ENCODE measurements around the gene KRTAP16-1.
A peak's percentile ranks its signal among the peaks of the same experiment; 100 is the strongest.
"Not testable (repeated sequence)": the region's sequence is repeated elsewhere in the genome, so short reads cannot be mapped to it uniquely, and the experiment has no call there.

The KRTAP16-1 gene

GRCh38 chr17:41308251-41308917 is 725 bp downstream of the KRTAP16-1 start:
- DNase-seq (ENCODE audit: low read depth, low spot score): peak; percentile 98
- H3K4me3 ChIP-seq (ENCODE audit: low read length): no peak overlapping the region

GRCh38 chr17:41307647-41308046 is 1.5 kb downstream of the KRTAP16-1 start:
- DNase-seq (ENCODE audit: low read depth, low spot score): no peak
- H3K4me3 ChIP-seq (ENCODE audit: low read length): no peak overlapping the region

- DNase-seq (ENCODE audit: low read depth, low spot score): no peak
- H3K4me3 ChIP-seq (ENCODE audit: low read length): no peak overlapping the region
Observed at GRCh38 chr17:41304091-41304490, 5.0 kb downstream of the KRTAP16-1 start.

- no peak overlapping the region for H3K4me3 ChIP-seq (ENCODE audit: low read length)
- no peak for DNase-seq (ENCODE audit: low read depth, low spot score)
Observed at GRCh38 chr17:41302981-41303380, 6.1 kb downstream of the KRTAP16-1 start.

GRCh38 chr17:41301916-41302901 is 6.9 kb downstream of the KRTAP16-1 start, which contains the start of gene KRTAP29-1:
TSS of gene KRTAP29-1 (minus strand) at chr17:41302851. CDS start at chr17:41302851, 0 bp downstream.
- no peak for DNase-seq (ENCODE audit: low read depth, low spot score)
- no peak within 1 kb of the TSS for H3K4me3 ChIP-seq (ENCODE audit: low read length)

- no peak for DNase-seq (ENCODE audit: low read depth, low spot score)
- no peak overlapping the region for H3K4me3 ChIP-seq (ENCODE audit: low read length)
Observed at GRCh38 chr17:41301204-41301790, 7.8 kb downstream of the KRTAP16-1 start.

GRCh38 chr17:41298458-41299135 is 10.5 kb downstream of the KRTAP16-1 start:
- no peak for DNase-seq (ENCODE audit: low read depth, low spot score)
- no peak overlapping the region for H3K4me3 ChIP-seq (ENCODE audit: low read length)

- no peak for DNase-seq (ENCODE audit: low read depth, low spot score)
- no peak overlapping the region for H3K4me3 ChIP-seq (ENCODE audit: low read length)
Observed at GRCh38 chr17:41296846-41297245, 12.3 kb downstream of the KRTAP16-1 start.

- H3K4me3 ChIP-seq (ENCODE audit: low read length): no peak overlapping the region
- DNase-seq (ENCODE audit: low read depth, low spot score): no peak
Observed at GRCh38 chr17:41294016-41294415, 15.1 kb downstream of the KRTAP16-1 start.

- DNase-seq (ENCODE audit: low read depth, low spot score): no peak
- no peak overlapping the region for H3K4me3 ChIP-seq (ENCODE audit: low read length)
Observed at GRCh38 chr17:41287050-41287449, 22.1 kb downstream of the KRTAP16-1 start.

GRCh38 chr17:41284546-41284945 is 24.6 kb downstream of the KRTAP16-1 start:
- DNase-seq (ENCODE audit: low read depth, low spot score): no peak
- H3K4me3 ChIP-seq (ENCODE audit: low read length): no peak overlapping the region

GRCh38 chr17:41284043-41284442 is 25.1 kb downstream of the KRTAP16-1 start:
- no peak for DNase-seq (ENCODE audit: low read depth, low spot score)
- no peak overlapping the region for H3K4me3 ChIP-seq (ENCODE audit: low read length)

- no peak overlapping the region for H3K4me3 ChIP-seq (ENCODE audit: low read length)
- no peak for DNase-seq (ENCODE audit: low read depth, low spot score)
Observed at GRCh38 chr17:41278176-41278955, 30.7 kb downstream of the KRTAP16-1 start.

- not testable (repeated sequence) for H3K4me3 ChIP-seq (ENCODE audit: low read length); DNase-seq (ENCODE audit: low read depth, low spot score)
Observed at GRCh38 chr17:41275648-41276190, 33.4 kb downstream of the KRTAP16-1 start, which contains the start of gene KRTAP9-7. TSS of gene KRTAP9-7 (plus strand) at chr17:41275698. CDS start at chr17:41275698, 0 bp downstream.

- H3K4me3 ChIP-seq (ENCODE audit: low read length): no peak overlapping the region
- DNase-seq (ENCODE audit: low read depth, low spot score): no peak
Observed at GRCh38 chr17:41271858-41272257, 37.3 kb downstream of the KRTAP16-1 start.

GRCh38 chr17:41271323-41271722 is 37.8 kb downstream of the KRTAP16-1 start:
- not testable (repeated sequence) for H3K4me3 ChIP-seq (ENCODE audit: low read length); DNase-seq (ENCODE audit: low read depth, low spot score)

GRCh38 chr17:41267711-41268110 is 41.4 kb downstream of the KRTAP16-1 start:
- DNase-seq (ENCODE audit: low read depth, low spot score): no peak
- no peak overlapping the region for H3K4me3 ChIP-seq (ENCODE audit: low read length)

- no peak for DNase-seq (ENCODE audit: low read depth, low spot score)
- no peak within 1 kb of the TSS for H3K4me3 ChIP-seq (ENCODE audit: low read length)
Observed at GRCh38 chr17:41265078-41265477, 44.0 kb downstream of the KRTAP16-1 start, which contains the start of gene KRTAP9-6. TSS of gene KRTAP9-6 (plus strand) at chr17:41265378. CDS start at chr17:41265378, 0 bp downstream.

Measured in Jurkat, Clone E6-1 (cell line).